K562 (cell line): ENCODE results near the gene XPR1. TPM values are rescaled to one million over a fixed set of nuclear protein-coding genes. Genes with fewer than 3 reads are reported as not detected.

Source experiments
- BACH1 ChIP-seq: fragments of 200-800 bp; sonication (Bioruptor generic); IDR thresholded peaks from 2 replicates; pipeline ENCODE4 v1.6.1; 2016; ENCODE audit warnings: missing genetic modification characterization, missing compliant biosample characterization
- E2F3 ChIP-seq: fragments of 250-450 bp; sonication (Bioruptor Pico); IDR thresholded peaks from 2 replicates; pipeline ENCODE4 v1.4.0; 2020; ENCODE audit warnings: mild to moderate bottlenecking
- ELF4 ChIP-seq: fragments of 450-650 bp; formaldehyde crosslinking; IDR thresholded peaks from 2 replicates; pipeline ENCODE4 v1.4.0; 2022; ENCODE audit warnings: missing genetic modification characterization
- GTF2E2 ChIP-seq: fragments of 200-800 bp; sonication (Bioruptor generic); IDR thresholded peaks from 2 replicates; pipeline ENCODE4 v1.6.1; 2016; ENCODE audit warnings: missing genetic modification characterization, missing compliant biosample characterization
- HOXB6 ChIP-seq: fragments of 250-450 bp; sonication (Bioruptor Pico); IDR thresholded peaks from 2 replicates; pipeline ENCODE4 v1.5.1; 2022; ENCODE audit warnings: mild to moderate bottlenecking, borderline replicate concordance
- MAX ChIP-seq: sonication (generic); formaldehyde crosslinking; IDR thresholded peaks from 2 replicates; pipeline ENCODE4 v1.9.0; 2022; ENCODE audit warnings: mild to moderate bottlenecking, missing genetic modification reagents
- MXI1 ChIP-seq: IDR thresholded peaks from 2 replicates; pipeline ENCODE4 v1.6.1; 2011; ENCODE audit warnings: low read depth, mild to moderate bottlenecking, improper control_type of control experiment, low read length
- NFIX ChIP-seq: fragments of 250-450 bp; sonication (Bioruptor Pico); IDR thresholded peaks from 2 replicates; pipeline ENCODE4 v1.4.0; 2020; ENCODE audit warnings: low read depth, mild to moderate bottlenecking, moderate library complexity
- NR1H2 ChIP-seq: sonication (generic); formaldehyde crosslinking; IDR thresholded peaks from 2 replicates; pipeline ENCODE4 v1.4.0; 2020; ENCODE audit warnings: mild to moderate bottlenecking, missing genetic modification reagents
- PTBP1 ChIP-seq: fragments of 200-400 bp; formaldehyde crosslinking; IDR thresholded peaks from 2 replicates; pipeline ENCODE4 v1.6.1; 2017; ENCODE audit warnings: low read depth, low read length
- PTRF ChIP-seq: fragments of 450-650 bp; IDR thresholded peaks from 2 replicates; pipeline ENCODE4 v1.6.1; 2016; ENCODE audit warnings: mild to moderate bottlenecking, missing genetic modification characterization, missing compliant biosample characterization
- RBM25 ChIP-seq: fragments of 200-400 bp; formaldehyde crosslinking; IDR thresholded peaks from 2 replicates; pipeline ENCODE4 v1.6.1; 2018; ENCODE audit warnings: low read length, low read depth, moderate library complexity; ENCODE audit not compliant: severe bottlenecking
- SOX6 ChIP-seq: fragments of 450-650 bp; IDR thresholded peaks from 2 replicates; pipeline ENCODE4 v1.6.1; 2014; ENCODE audit warnings: mild to moderate bottlenecking
- TAL1 ChIP-seq: fragments of 450-650 bp; IDR thresholded peaks from 2 replicates; pipeline ENCODE4 v1.6.1; 2016; ENCODE audit warnings: mild to moderate bottlenecking
- ZNF184 ChIP-seq: sonication (generic); formaldehyde crosslinking; IDR thresholded peaks from 2 replicates; pipeline ENCODE4 v1.5.0; 2020; ENCODE audit warnings: missing genetic modification reagents
- ZNF584 ChIP-seq: fragments of 200-800 bp; sonication (Bioruptor generic); IDR thresholded peaks from 2 replicates; pipeline ENCODE4 v1.6.1; 2016; ENCODE audit warnings: low read depth, mild to moderate bottlenecking, missing genetic modification characterization, missing compliant biosample characterization
- polyA plus RNA-seq, 8 experiments: library from polyadenylated mRNA; depleted of rRNA in 4 of 8; stranded (reverse) in 5 of 8; unstranded in 3 of 8; fragments of >200 nt; fragmentation: Nextera tagmentation in 2 of 8; fragmentation: Illumina TruSeq in 1 of 8; extraction: Ambion mirVana in 2 of 8; extraction: Trizol in 1 of 8; gene quantifications; 2 replicates each; pipeline versions ENCODE4 v1.2.1 to v1.2.3, GENCODE V29; 2011 to 2014; ENCODE audit warnings: inconsistent platforms in 1 of 8, missing spikeins in 1 of 8
- total RNA-seq, 7 experiments: library from RNA; depleted of rRNA in 6 of 7; stranded (reverse); fragments of >200 nt in 6 of 7; fragmentation: Illumina TruSeq in 2 of 7; extraction: Trizol in 2 of 7; gene quantifications; 2 replicates each; pipeline versions ENCODE4 v1.2.1 to v1.2.3, GENCODE V29; 2011 to 2021; ENCODE audit warnings: low replicate concordance in 1 of 7
- TF ChIP-seq, protein P1 (sequence below): fragments of 200-800 bp; sonication (Bioruptor generic); IDR thresholded peaks from 2 replicates; pipeline ENCODE4 v1.6.1; 2017; ENCODE audit warnings: missing genetic modification characterization, missing compliant biosample characterization
- TF ChIP-seq, protein P2 (sequence below): fragments of 450-650 bp; formaldehyde crosslinking; IDR thresholded peaks from 2 replicates; pipeline ENCODE4 v1.4.0; 2020; ENCODE audit warnings: mild to moderate bottlenecking
- TF ChIP-seq, protein P3 (sequence below): fragments of 450-650 bp; formaldehyde crosslinking; IDR thresholded peaks from 2 replicates; pipeline ENCODE4 v1.4.0; 2020; ENCODE audit warnings: mild to moderate bottlenecking, moderate library complexity
- TF ChIP-seq, protein P4 (sequence below): sonication (generic); formaldehyde crosslinking; IDR thresholded peaks from 2 replicates; pipeline ENCODE4 v1.8.0; 2022; ENCODE audit warnings: mild to moderate bottlenecking, low read depth, missing genetic modification reagents

The XPR1 gene
- total and polyA plus RNA-seq, 9 of the 15 experiments (the other 6 are each of a cell fraction or from before 2014, with no cell fraction given), result 3.0 to 66.2 (median 38.6) TPM

- no peak for TF ChIP-seq RBM25
- no peak for TF ChIP-seq PTBP1
- TF ChIP-seq, protein P1, sequence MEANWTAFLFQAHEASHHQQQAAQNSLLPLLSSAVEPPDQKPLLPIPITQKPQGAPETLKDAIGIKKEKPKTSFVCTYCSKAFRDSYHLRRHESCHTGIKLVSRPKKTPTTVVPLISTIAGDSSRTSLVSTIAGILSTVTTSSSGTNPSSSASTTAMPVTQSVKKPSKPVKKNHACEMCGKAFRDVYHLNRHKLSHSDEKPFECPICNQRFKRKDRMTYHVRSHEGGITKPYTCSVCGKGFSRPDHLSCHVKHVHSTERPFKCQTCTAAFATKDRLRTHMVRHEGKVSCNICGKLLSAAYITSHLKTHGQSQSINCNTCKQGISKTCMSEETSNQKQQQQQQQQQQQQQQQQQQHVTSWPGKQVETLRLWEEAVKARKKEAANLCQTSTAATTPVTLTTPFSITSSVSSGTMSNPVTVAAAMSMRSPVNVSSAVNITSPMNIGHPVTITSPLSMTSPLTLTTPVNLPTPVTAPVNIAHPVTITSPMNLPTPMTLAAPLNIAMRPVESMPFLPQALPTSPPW (CRISPR knock-in tag), result peak; percentile 73
- TF ChIP-seq BACH1, result peak; percentile 60; the same call in 1 of the 2 replicates
- TF ChIP-seq, protein P2, sequence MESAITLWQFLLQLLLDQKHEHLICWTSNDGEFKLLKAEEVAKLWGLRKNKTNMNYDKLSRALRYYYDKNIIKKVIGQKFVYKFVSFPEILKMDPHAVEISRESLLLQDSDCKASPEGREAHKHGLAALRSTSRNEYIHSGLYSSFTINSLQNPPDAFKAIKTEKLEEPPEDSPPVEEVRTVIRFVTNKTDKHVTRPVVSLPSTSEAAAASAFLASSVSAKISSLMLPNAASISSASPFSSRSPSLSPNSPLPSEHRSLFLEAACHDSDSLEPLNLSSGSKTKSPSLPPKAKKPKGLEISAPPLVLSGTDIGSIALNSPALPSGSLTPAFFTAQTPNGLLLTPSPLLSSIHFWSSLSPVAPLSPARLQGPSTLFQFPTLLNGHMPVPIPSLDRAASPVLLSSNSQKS, result no peak
- TF ChIP-seq, protein P3, sequence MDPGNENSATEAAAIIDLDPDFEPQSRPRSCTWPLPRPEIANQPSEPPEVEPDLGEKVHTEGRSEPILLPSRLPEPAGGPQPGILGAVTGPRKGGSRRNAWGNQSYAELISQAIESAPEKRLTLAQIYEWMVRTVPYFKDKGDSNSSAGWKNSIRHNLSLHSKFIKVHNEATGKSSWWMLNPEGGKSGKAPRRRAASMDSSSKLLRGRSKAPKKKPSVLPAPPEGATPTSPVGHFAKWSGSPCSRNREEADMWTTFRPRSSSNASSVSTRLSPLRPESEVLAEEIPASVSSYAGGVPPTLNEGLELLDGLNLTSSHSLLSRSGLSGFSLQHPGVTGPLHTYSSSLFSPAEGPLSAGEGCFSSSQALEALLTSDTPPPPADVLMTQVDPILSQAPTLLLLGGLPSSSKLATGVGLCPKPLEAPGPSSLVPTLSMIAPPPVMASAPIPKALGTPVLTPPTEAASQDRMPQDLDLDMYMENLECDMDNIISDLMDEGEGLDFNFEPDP (CRISPR knock-in tag), result no peak
- TF ChIP-seq PTRF (tag), result no peak
- TF ChIP-seq GTF2E2, result no peak; the same call in 1 of the 2 replicates
- TF ChIP-seq NFIX (CRISPR knock-in tag), result no peak
- TF ChIP-seq MAX, result no peak; the same call in 1 of the 2 replicates
- peak; percentile 78 for TF ChIP-seq TAL1
- no peak; the same call in 1 of the 2 replicates for TF ChIP-seq MXI1
- TF ChIP-seq E2F3 (CRISPR knock-in tag), result no peak
- peak; percentile 51; the same call in 1 of the 2 replicates for TF ChIP-seq ZNF584 (CRISPR knock-in tag)
- TF ChIP-seq SOX6, result peak; percentile 73
- TF ChIP-seq HOXB6 (CRISPR knock-in tag), result no peak
- peak; percentile 67; the same call in 1 of the 2 replicates for TF ChIP-seq ELF4 (CRISPR knock-in tag)
- TF ChIP-seq ZNF184 (CRISPR knock-in tag), result no peak
- no peak for TF ChIP-seq NR1H2 (CRISPR knock-in tag)
- TF ChIP-seq, protein P4, sequence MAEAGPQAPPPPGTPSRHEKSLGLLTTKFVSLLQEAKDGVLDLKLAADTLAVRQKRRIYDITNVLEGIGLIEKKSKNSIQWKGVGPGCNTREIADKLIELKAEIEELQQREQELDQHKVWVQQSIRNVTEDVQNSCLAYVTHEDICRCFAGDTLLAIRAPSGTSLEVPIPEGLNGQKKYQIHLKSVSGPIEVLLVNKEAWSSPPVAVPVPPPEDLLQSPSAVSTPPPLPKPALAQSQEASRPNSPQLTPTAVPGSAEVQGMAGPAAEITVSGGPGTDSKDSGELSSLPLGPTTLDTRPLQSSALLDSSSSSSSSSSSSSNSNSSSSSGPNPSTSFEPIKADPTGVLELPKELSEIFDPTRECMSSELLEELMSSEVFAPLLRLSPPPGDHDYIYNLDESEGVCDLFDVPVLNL (CRISPR knock-in tag), result no peak
Measured at GRCh38 chr1:180611016-180611930, 20.5 kb upstream of the XPR1 start (continued).
